ENCODE data around the gene NIPAL3.

- no peak for TF ChIP-seq CTCF (IDR thresholded peaks at IDR 0.05)
- no peak for TF ChIP-seq POLR2A (IDR thresholded peaks at IDR 0.05)
Observed at GRCh38 chr1:24465099-24465498, 49.5 kb downstream of the NIPAL3 start.
